Stimulated activated CD8-positive, alpha-beta memory T cell treated with anti-CD3 and anti-CD28 coated beads, Interleukin-15, amount 100 ng/mL, for 1 hour (primary cell): ENCODE data around the gene TMED4.

Experiments
- DNase-seq: peaks from one replicate; pipeline ENCODE4 v3.0.0-alpha.2; 2020; ENCODE audit warnings: low read depth

TMED4 gene

GRCh38 chr7:44581879-44582603 is at the start of gene TMED4:
TMED4 (minus strand) TSS chr7:44582231; CDS start chr7:44582206, 25 bp downstream.
- DNase-seq = peak; percentile 99

- no peak for DNase-seq
Observed at GRCh38 chr7:44631458-44632115, 49.6 kb upstream of the TMED4 start.

GRCh38 chr7:44630792-44631457 is 48.9 kb upstream of the TMED4 start:
- DNase-seq = no peak

- DNase-seq = no peak
Observed at GRCh38 chr7:44629829-44630522, 47.9 kb upstream of the TMED4 start.

GRCh38 chr7:44626620-44627019 is 44.6 kb upstream of the TMED4 start:
- DNase-seq = no peak

- no peak for DNase-seq
Observed at GRCh38 chr7:44625526-44626471, 43.8 kb upstream of the TMED4 start.

- no peak for DNase-seq
Observed at GRCh38 chr7:44624318-44624717, 42.3 kb upstream of the TMED4 start.

- no peak for DNase-seq
Observed at GRCh38 chr7:44622342-44623151, 40.5 kb upstream of the TMED4 start.

GRCh38 chr7:44621750-44622103 is 39.7 kb upstream of the TMED4 start:
- no peak for DNase-seq

GRCh38 chr7:44621034-44621749 is 39.2 kb upstream of the TMED4 start:
- no peak for DNase-seq

- DNase-seq = no peak
Observed at GRCh38 chr7:44618753-44619152, 36.7 kb upstream of the TMED4 start.

GRCh38 chr7:44618045-44618444 is 36.0 kb upstream of the TMED4 start:
- no peak for DNase-seq

GRCh38 chr7:44617225-44617890 is 35.3 kb upstream of the TMED4 start:
- no peak for DNase-seq

- no peak for DNase-seq
Observed at GRCh38 chr7:44616545-44616944, 34.5 kb upstream of the TMED4 start.

GRCh38 chr7:44615793-44616192 is 33.8 kb upstream of the TMED4 start:
- no peak for DNase-seq

GRCh38 chr7:44615149-44615611 is 33.1 kb upstream of the TMED4 start:
- no peak for DNase-seq

- no peak for DNase-seq
Observed at GRCh38 chr7:44609829-44610228, 27.8 kb upstream of the TMED4 start.

GRCh38 chr7:44608916-44609648 is 27.1 kb upstream of the TMED4 start:
- DNase-seq = no peak
